Activated T-cell treated with anti-CD3 and anti-CD28 coated beads for 24 hours (primary cell): ENCODE data around the gene TAS1R1.

ENCODE experiments used
- DNase-seq: peaks from one replicate; pipeline ENCODE4 v3.0.0-alpha.2; 2020; ENCODE audit warnings: low read depth

TAS1R1 gene

GRCh38 chr1:6554907-6555778, at the start of gene TAS1R1:
TSS of gene TAS1R1 (plus strand) at chr1:6555307. CDS start at chr1:6555374, 67 bp downstream.
- DNase-seq = no peak

- DNase-seq = no peak
Observed at GRCh38 chr1:6505367-6506209, 49.5 kb upstream of the TAS1R1 start.

- DNase-seq = no peak
Observed at GRCh38 chr1:6506210-6507036, 48.7 kb upstream of the TAS1R1 start.

- DNase-seq = no peak
Observed at GRCh38 chr1:6507037-6507428, 48.1 kb upstream of the TAS1R1 start.

GRCh38 chr1:6507461-6507911, 47.6 kb upstream of the TAS1R1 start:
- no peak for DNase-seq

- no peak for DNase-seq
Observed at GRCh38 chr1:6508154-6508815, 46.8 kb upstream of the TAS1R1 start.

- no peak for DNase-seq
Observed at GRCh38 chr1:6508816-6509189, 46.3 kb upstream of the TAS1R1 start.

- no peak for DNase-seq
Observed at GRCh38 chr1:6509220-6509918, 45.7 kb upstream of the TAS1R1 start.

GRCh38 chr1:6509919-6510291, 45.2 kb upstream of the TAS1R1 start:
- no peak for DNase-seq

GRCh38 chr1:6510493-6510892, 44.6 kb upstream of the TAS1R1 start:
- DNase-seq = no peak

GRCh38 chr1:6511056-6511455, 44.1 kb upstream of the TAS1R1 start:
- no peak for DNase-seq

GRCh38 chr1:6511561-6512244, 43.4 kb upstream of the TAS1R1 start:
- no peak for DNase-seq

GRCh38 chr1:6512245-6512907, 42.7 kb upstream of the TAS1R1 start:
- DNase-seq = no peak

- DNase-seq = no peak
Observed at GRCh38 chr1:6512908-6513280, 42.2 kb upstream of the TAS1R1 start.

GRCh38 chr1:6513320-6513801, 41.7 kb upstream of the TAS1R1 start:
- DNase-seq = no peak

GRCh38 chr1:6515771-6516170, 39.3 kb upstream of the TAS1R1 start:
- DNase-seq = no peak

- DNase-seq = no peak
Observed at GRCh38 chr1:6517435-6517851, 37.7 kb upstream of the TAS1R1 start.

- DNase-seq = no peak
Observed at GRCh38 chr1:6519491-6519934, 35.6 kb upstream of the TAS1R1 start.

GRCh38 chr1:6519935-6520671, 35.0 kb upstream of the TAS1R1 start:
- no peak for DNase-seq
